ENCODE results near the gene AICDA. TPM values are rescaled to one million over a fixed set of nuclear protein-coding genes. Genes with fewer than 3 reads are reported as not detected.

AICDA gene
- polyA plus RNA-seq, 3 donors = 0.13 to 0.15 TPM; not detected in 1

- Mint-ChIP-seq H3K36me3 (no peaks in the 10 kb centered on the region), H3K27ac (no peak overlapping the region), H3K27me3 (ENCODE audit: low read depth in 3 of 3) (peaks cover 1 to 4% (median 4%) of the 10 kb centered on the region in 3 donors), H3K4me1 (no peaks in the 10 kb centered on the region), H3K9me3 (peaks cover 0 to 6% (median 1%) of the 10 kb centered on the region in 7 donors), H3K4me3 (no peak overlapping the region)
- Histone ChIP-seq H3K9ac (ENCODE audit: insufficient read depth, low read length, poor library complexity, severe bottlenecking) (no peak overlapping the region), H3K79me2 (ENCODE audit: insufficient read depth, low read length) (no peaks in the 10 kb centered on the region), H2AFZ (ENCODE audit: insufficient read depth, low read depth, low read length, poor library complexity, severe bottlenecking) (no peak overlapping the region), H3K36me3 (replicated peaks in 1 of 2; ENCODE audit: control insufficient read depth in 1 of 2, insufficient read depth in 2 of 2, low read length in 2 of 2) (no peaks in the 10 kb centered on the region), H3K4me1 (ENCODE audit: control insufficient read depth in 1 of 2, insufficient read depth in 2 of 2, low read length in 2 of 2) (no peaks in the 10 kb centered on the region), H3K4me3 (replicated peaks in 1 of 3; ENCODE audit: low read depth in 2 of 3, low read length in 3 of 3) (no peak overlapping the region), H3K4me2 (replicated peaks; ENCODE audit: extremely low read depth, low read length, poor library complexity, severe bottlenecking) (no peak overlapping the region), H3K27ac (ENCODE audit: low read depth in 1 of 2, low read length in 2 of 2) (no peak overlapping the region), H3K9me3 (replicated peaks in 1 of 2; ENCODE audit: control insufficient read depth in 1 of 2, insufficient read depth in 1 of 2, low read length in 2 of 2) (no peaks in the 10 kb centered on the region), H4K20me1 (ENCODE audit: insufficient read depth, low read length) (no peaks in the 10 kb centered on the region), H3K27me3 (ENCODE audit: control insufficient read depth in 2 of 2, insufficient read depth in 2 of 2, low read length in 2 of 2) (no peaks in the 10 kb centered on the region)
- TF ChIP-seq CTCF (IDR thresholded peaks at IDR 0.05) = no peak
- no peak for DNase-seq
- intact Hi-C loops (cut with micrococcal nuclease) = no loop called here
- WGBS (ENCODE audit: insufficient coverage) = 57% methylated on average over 1 of the region's 4 CpGs
These were observed 26.3 kb upstream of the AICDA start for GRCh38 chr12:8638951-8639350.

- no peak overlapping the region for H3K4me3 ChIP-seq (replicated peaks in 1 of 3; ENCODE audit: low read depth in 2 of 3, low read length in 3 of 3)
- Mint-ChIP-seq H3K9me3 (peaks cover 0 to 11% (median 1%) of the 10 kb centered on the region in 7 donors), H3K4me3 (no peak overlapping the region), H3K27me3 (ENCODE audit: low read depth in 3 of 3) (peaks cover 0 to 4% (median 1%) of the 10 kb centered on the region in 3 donors), H3K4me1 (no peaks in the 10 kb centered on the region), H3K27ac (no peak overlapping the region), H3K36me3 (no peaks in the 10 kb centered on the region)
- no peaks in the 10 kb centered on the region for H3K27me3 ChIP-seq (ENCODE audit: control insufficient read depth in 2 of 2, insufficient read depth in 2 of 2, low read length in 2 of 2)
- no peaks in the 10 kb centered on the region for H3K79me2 ChIP-seq (ENCODE audit: insufficient read depth, low read length)
- no peak overlapping the region for H3K9ac ChIP-seq (ENCODE audit: insufficient read depth, low read length, poor library complexity, severe bottlenecking)
- no peak for TF ChIP-seq CTCF (IDR thresholded peaks at IDR 0.05)
- H3K4me2 ChIP-seq (replicated peaks; ENCODE audit: extremely low read depth, low read length, poor library complexity, severe bottlenecking) = no peak overlapping the region
- no peak for DNase-seq
- H2AFZ ChIP-seq (ENCODE audit: insufficient read depth, low read depth, low read length, poor library complexity, severe bottlenecking) = no peak overlapping the region
- H3K36me3 ChIP-seq (replicated peaks in 1 of 2; ENCODE audit: control insufficient read depth in 1 of 2, insufficient read depth in 2 of 2, low read length in 2 of 2) = no peaks in the 10 kb centered on the region
- 100% methylated on average over 1 of the region's 4 CpGs for WGBS (ENCODE audit: insufficient coverage)
- H3K4me1 ChIP-seq (ENCODE audit: control insufficient read depth in 1 of 2, insufficient read depth in 2 of 2, low read length in 2 of 2) = no peaks in the 10 kb centered on the region
- intact Hi-C loops (cut with micrococcal nuclease) = no loop called here
- no peaks in the 10 kb centered on the region for H3K9me3 ChIP-seq (replicated peaks in 1 of 2; ENCODE audit: control insufficient read depth in 1 of 2, insufficient read depth in 1 of 2, low read length in 2 of 2)
- no peak overlapping the region for H3K27ac ChIP-seq (ENCODE audit: low read depth in 1 of 2, low read length in 2 of 2)
- no peaks in the 10 kb centered on the region for H4K20me1 ChIP-seq (ENCODE audit: insufficient read depth, low read length)
These were observed 25.0 kb upstream of the AICDA start for GRCh38 chr12:8637666-8638065.

Data from CD14-positive monocyte (primary cell).